IMR-90 (cell line): ENCODE measurements around the gene SYCP1. TPM values are rescaled to one million over a fixed set of nuclear protein-coding genes. Genes with fewer than 3 reads are reported as not detected.

Source experiments
- ATAC-seq: fragments of 200-7000 bp; cut with Tn5 transposase; 2 replicates; pipeline ENCODE4 v1.9.1; 2020; ENCODE audit warnings: low read depth, mild to moderate bottlenecking, moderate library complexity
- BruUV-seq: library from RNA; stranded (reverse); fragments of 400-500 nt; replicated peaks from 2 replicates; lab custom pipeline; 2021; lab: Mats Ljungman, UMichigan
- CTCF ChIA-PET: fragments of 300-600 bp; formaldehyde crosslinking; extraction: SDS; loops from one replicate; lab custom pipeline; 2021; ENCODE audit warnings: antibody characterized with exemption; lab: Yijun Ruan, JAX
- POLR2A ChIA-PET: fragments of 300-600 bp; sonication (Branson Sonifier 250); formaldehyde crosslinking; loops from one replicate; lab custom pipeline; 2022; ENCODE audit warnings: antibody characterized with exemption; ENCODE audit not compliant: unreplicated experiment; lab: Charles Lee
- DNase-seq: peaks from one replicate; pipeline ENCODE4 v3.0.0; 2013
- H2AFZ ChIP-seq: replicated peaks from 2 replicates; pipeline ENCODE3; 2013; ENCODE audit warnings: low read length, mild to moderate bottlenecking; ENCODE audit not compliant: poor library complexity
- H2AK5ac ChIP-seq: 2 replicates; pipeline ENCODE4 v1.6.1; 2013; ENCODE audit warnings: low read depth, low read length, inconsistent platforms
- H2AK9ac ChIP-seq: replicated peaks from 2 replicates; pipeline ENCODE3; 2013; ENCODE audit warnings: mild to moderate bottlenecking, low read depth, low read length, moderate library complexity; ENCODE audit not compliant: poor library complexity
- H2BK120ac ChIP-seq: 2 replicates; pipeline ENCODE4 v1.6.1; 2013; ENCODE audit warnings: low read depth, low read length, inconsistent platforms
- H2BK15ac ChIP-seq: 3 replicates; pipeline ENCODE4 v1.6.1; 2013; ENCODE audit warnings: low read depth, low read length, inconsistent platforms
- H2BK20ac ChIP-seq: 2 replicates; pipeline ENCODE4 v1.6.1; 2013; ENCODE audit warnings: low read depth, mild to moderate bottlenecking, inconsistent platforms, low read length, moderate library complexity
- H2BK5ac ChIP-seq: 2 replicates; pipeline ENCODE4 v1.6.1; 2013; ENCODE audit warnings: mild to moderate bottlenecking, low read depth, low read length, inconsistent platforms; ENCODE audit not compliant: poor library complexity, severe bottlenecking
- H3K14ac ChIP-seq: replicated peaks from 2 replicates; pipeline ENCODE4 v1.6.1; 2013; ENCODE audit warnings: low read depth, low read length, inconsistent platforms
- H3K18ac ChIP-seq: 2 replicates; pipeline ENCODE4 v1.6.1; 2013; ENCODE audit warnings: low read depth, low read length, control low read depth
- H3K23ac ChIP-seq: 2 replicates; pipeline ENCODE4 v1.6.1; 2013; ENCODE audit warnings: low read depth, low read length, inconsistent platforms
- H3K27ac ChIP-seq: 2 replicates; pipeline ENCODE4 v1.5.1; 2013; ENCODE audit warnings: mild to moderate bottlenecking, control low read depth, low read length; ENCODE audit not compliant: insufficient read depth
- H3K27me3 ChIP-seq: 2 replicates; pipeline ENCODE4 v1.6.1; 2013; ENCODE audit warnings: low read length; ENCODE audit not compliant: control insufficient read depth, insufficient read depth
- H3K36me3 ChIP-seq: 2 replicates; pipeline ENCODE4 v1.6.1; 2013; ENCODE audit warnings: low read length, mixed read lengths; ENCODE audit not compliant: control insufficient read depth, insufficient read depth
- H3K4ac ChIP-seq: 2 replicates; pipeline ENCODE4 v1.6.1; 2013; ENCODE audit warnings: low read depth, low read length, inconsistent platforms
- H3K4me1 ChIP-seq: 2 replicates; pipeline ENCODE4 v1.6.1; 2013; ENCODE audit warnings: low read length, mixed read lengths; ENCODE audit not compliant: control insufficient read depth, insufficient read depth
- H3K4me2 ChIP-seq: 2 replicates; pipeline ENCODE4 v1.6.1; 2013; ENCODE audit warnings: low read depth, mild to moderate bottlenecking, control low read depth, low read length, moderate library complexity
- H3K4me3 ChIP-seq: 2 replicates; pipeline ENCODE4 v1.5.1; 2013; ENCODE audit warnings: low read depth, mild to moderate bottlenecking, control low read depth, low read length, moderate library complexity; ENCODE audit not compliant: insufficient read depth
- H3K56ac ChIP-seq: 2 replicates; pipeline ENCODE4 v1.6.1; 2013; ENCODE audit warnings: low read length, inconsistent platforms; ENCODE audit not compliant: insufficient read depth; ENCODE audit errors: extremely low read depth
- H3K79me1 ChIP-seq, 2 experiments: 2 replicates each; pipeline ENCODE4 v1.6.1; 2013; ENCODE audit warnings: low read length in 2 of 2, inconsistent platforms in 1 of 2, low read depth in 1 of 2
- H3K9ac ChIP-seq: 2 replicates; pipeline ENCODE4 v1.6.1; 2013; ENCODE audit warnings: low read depth, low read length, control low read depth
- H3K9me1 ChIP-seq: 2 replicates; pipeline ENCODE4 v1.6.1; 2013; ENCODE audit warnings: low read length, inconsistent platforms; ENCODE audit not compliant: insufficient read depth
- H3K9me3 ChIP-seq: 2 replicates; pipeline ENCODE4 v1.6.1; 2013; ENCODE audit warnings: low read length; ENCODE audit not compliant: control insufficient read depth, insufficient read depth
- H4K20me1 ChIP-seq: 2 replicates; pipeline ENCODE4 v1.6.1; 2013; ENCODE audit warnings: low read length, inconsistent platforms; ENCODE audit not compliant: insufficient read depth
- H4K5ac ChIP-seq: 2 replicates; pipeline ENCODE4 v1.6.1; 2013; ENCODE audit warnings: mild to moderate bottlenecking, low read depth, low read length, control low read depth
- H4K8ac ChIP-seq, 2 experiments: 2 replicates each; pipeline ENCODE4 v1.6.1; 2013; ENCODE audit warnings: low read depth in 2 of 2, low read length in 2 of 2, control low read depth in 1 of 2, inconsistent platforms in 1 of 2
- H4K91ac ChIP-seq: 2 replicates; pipeline ENCODE4 v1.6.1; 2013; ENCODE audit warnings: low read depth, low read length, inconsistent platforms; ENCODE audit not compliant: insufficient read depth
- BHLHE40 ChIP-seq: fragments of 150-350 bp; IDR thresholded peaks from 2 replicates; pipeline ENCODE4 v1.6.1; 2016; ENCODE audit warnings: mild to moderate bottlenecking, low read depth, low read length
- CEBPB ChIP-seq: IDR thresholded peaks from 2 replicates; pipeline ENCODE4 v1.6.1; 2012; ENCODE audit warnings: low read depth, low read length, improper control_type of control experiment
- CHD1 ChIP-seq: IDR thresholded peaks from 2 replicates; pipeline ENCODE4 v1.6.1; 2012; ENCODE audit warnings: low read depth, low read length, improper control_type of control experiment
- FOS ChIP-seq: fragments of 150-350 bp; IDR thresholded peaks from 2 replicates; pipeline ENCODE4 v1.6.1; 2016; ENCODE audit warnings: low read depth, low read length
- MAFK ChIP-seq: IDR thresholded peaks from 2 replicates; pipeline ENCODE4 v1.6.1; 2012; ENCODE audit warnings: low read depth, low read length, improper control_type of control experiment
- MAZ ChIP-seq: IDR thresholded peaks from 2 replicates; pipeline ENCODE4 v1.6.1; 2012; ENCODE audit warnings: low read depth, mild to moderate bottlenecking, low read length, improper control_type of control experiment, moderate library complexity, borderline replicate concordance
- NFE2L2 ChIP-seq: fragments of 150-350 bp; IDR thresholded peaks from 2 replicates; pipeline ENCODE4 v1.6.1; 2016; ENCODE audit warnings: low read depth, mild to moderate bottlenecking, low read length
- POLR2A ChIP-seq: IDR thresholded peaks from 2 replicates; pipeline ENCODE4 v1.6.1; 2012; ENCODE audit warnings: mild to moderate bottlenecking, low read depth, low read length
- RCOR1 ChIP-seq: IDR thresholded peaks from 2 replicates; pipeline ENCODE4 v1.6.1; 2012; ENCODE audit warnings: mild to moderate bottlenecking, low read length, improper control_type of control experiment; ENCODE audit not compliant: insufficient replicate concordance
- RFX5 ChIP-seq: IDR thresholded peaks from 2 replicates; pipeline ENCODE4 v1.8.0; 2012; ENCODE audit warnings: low read depth, mild to moderate bottlenecking, low read length, moderate library complexity
- SMC3 ChIP-seq: fragments of 150-350 bp; IDR thresholded peaks from 2 replicates; pipeline ENCODE4 v1.6.1; 2016; ENCODE audit warnings: low read depth, mild to moderate bottlenecking, antibody characterized with exemption, low read length, moderate library complexity
- USF2 ChIP-seq: fragments of 150-350 bp; IDR thresholded peaks from 2 replicates; pipeline ENCODE4 v1.6.1; 2017; ENCODE audit warnings: mild to moderate bottlenecking, antibody characterized with exemption, low read length, low read depth
- WGBS, 2 experiments: methylation state at CpG; one replicate each; pipeline versions ENCODE4 v1.1.5 to v1.1.7; 2013; ENCODE audit warnings: missing lambda C conversion rate in 2 of 2; ENCODE audit not compliant: insufficient read length in 1 of 2; ENCODE audit errors: extremely low coverage in 2 of 2; 5-methylcytosine and 5-hydroxymethylcytosine counted together
- dilution Hi-C: fragments of 300-500 bp; cut with HindIII; formaldehyde crosslinking; loops from one replicate; pipeline ENCODE4 v1.14.3; 2018; ENCODE audit warnings: low sequenced_read_pairs; ENCODE audit not compliant: unreplicated experiment
- in situ Hi-C: fragments of 300-500 bp; cut with MboI; formaldehyde crosslinking; loops from 3 replicates; pipeline ENCODE4 v1.14.3; 2019; ENCODE audit warnings: low sequenced_read_pairs, inconsistent platforms, mixed read lengths
- intact Hi-C: fragments of 100-400 bp; cut with micrococcal nuclease; formaldehyde crosslinking; loops from 2 replicates; pipeline ENCODE4 v1.10.0; 2022
- polyA plus RNA-seq, 3 experiments: library from polyadenylated mRNA; depleted of rRNA; stranded (reverse); fragments of >200 nt; gene quantifications; 2 replicates each; pipeline ENCODE4 v1.2.3, GENCODE V29; 2012; ENCODE audit warnings: low replicate concordance in 1 of 3
- total RNA-seq: library from RNA; depleted of rRNA; stranded (reverse); fragments of >200 nt; gene quantifications from 2 replicates; pipeline ENCODE4 v1.2.3, GENCODE V29; 2012
- TF ChIP-seq, protein P1 (sequence below): fragments of 150-350 bp; IDR thresholded peaks from 2 replicates; pipeline ENCODE4 v1.6.1; 2016; ENCODE audit warnings: low read depth, mild to moderate bottlenecking, low read length, moderate library complexity, borderline replicate concordance

The SYCP1 gene
- total and polyA plus RNA-seq, 2 of the 4 experiments (the other 2 are of a cell fraction), result not detected

DNA sequence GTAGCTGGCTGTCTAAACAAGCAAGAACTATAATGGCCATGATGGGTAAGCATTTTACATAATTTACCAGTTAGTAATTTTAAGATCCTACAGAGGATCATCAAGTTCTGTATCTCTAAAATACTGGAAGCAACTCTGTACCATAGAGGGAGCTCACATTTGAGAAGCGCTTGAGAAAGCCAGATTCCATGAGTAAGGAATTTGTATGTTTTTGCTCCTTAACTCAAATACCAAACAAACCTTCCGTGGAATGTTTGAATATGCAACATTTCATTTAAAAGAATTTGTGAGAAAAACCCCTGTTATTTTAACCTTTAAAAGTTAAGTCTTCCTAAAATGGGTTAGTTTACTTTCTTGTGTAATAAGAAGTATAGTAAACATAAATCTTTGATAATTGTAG, 176.9 kb downstream of the SYCP1 start:
- Histone ChIP-seq H3K23ac (no peak overlapping the region), H2BK5ac (no peak overlapping the region), H3K4ac (no peak overlapping the region), H3K14ac (no peak overlapping the region), H3K4me1 (no peaks in the 10 kb centered on the region), H2BK15ac (no peak overlapping the region), H3K27me3 (peaks cover 3% of the 10 kb centered on the region), H3K9me1 (no peaks in the 10 kb centered on the region), H3K79me1 (no peaks in the 10 kb centered on the region), H3K9ac (no peak overlapping the region), H3K36me3 (no peaks in the 10 kb centered on the region), H4K91ac (no peak overlapping the region), H3K4me3 (no peak overlapping the region), H4K20me1 (no peaks in the 10 kb centered on the region), H2BK120ac (no peak overlapping the region), H3K18ac (no peak overlapping the region), H4K8ac (no peak overlapping the region), H3K9me3 (no peaks in the 10 kb centered on the region), H3K27ac (no peak overlapping the region), H2AFZ (no peak overlapping the region), H2AK5ac (no peak overlapping the region), H4K5ac (no peak overlapping the region), H2BK20ac (no peak overlapping the region), H3K56ac (no peak overlapping the region), H3K4me2 (no peak overlapping the region), H2AK9ac (no peak overlapping the region)
- ATAC-seq (peak; percentile 64), DNase-seq (no peak)
- POLR2A ChIA-PET, result no interaction called here
- TF ChIP-seq SMC3, result no peak
- no peak for TF ChIP-seq FOS
- TF ChIP-seq RCOR1, result no peak
- TF ChIP-seq, protein P1, sequence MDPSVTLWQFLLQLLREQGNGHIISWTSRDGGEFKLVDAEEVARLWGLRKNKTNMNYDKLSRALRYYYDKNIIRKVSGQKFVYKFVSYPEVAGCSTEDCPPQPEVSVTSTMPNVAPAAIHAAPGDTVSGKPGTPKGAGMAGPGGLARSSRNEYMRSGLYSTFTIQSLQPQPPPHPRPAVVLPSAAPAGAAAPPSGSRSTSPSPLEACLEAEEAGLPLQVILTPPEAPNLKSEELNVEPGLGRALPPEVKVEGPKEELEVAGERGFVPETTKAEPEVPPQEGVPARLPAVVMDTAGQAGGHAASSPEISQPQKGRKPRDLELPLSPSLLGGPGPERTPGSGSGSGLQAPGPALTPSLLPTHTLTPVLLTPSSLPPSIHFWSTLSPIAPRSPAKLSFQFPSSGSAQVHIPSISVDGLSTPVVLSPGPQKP, result no peak
- no peak for TF ChIP-seq MAZ
- no peak for TF ChIP-seq RFX5
- no peak for TF ChIP-seq CHD1
- no peak for TF ChIP-seq BHLHE40
- TF ChIP-seq MAFK, result no peak
- no peak for TF ChIP-seq CEBPB
- no peak for TF ChIP-seq USF2
- TF ChIP-seq NFE2L2, result no peak
- no peak for TF ChIP-seq POLR2A
- WGBS, 2 experiments, result no CpG with 5 or more reads among the region's 2 CpGs
- intact Hi-C loops (no loop called here), dilution Hi-C loops (no loop called here), in situ Hi-C loops (no loop called here)
- CTCF ChIA-PET, result interaction anchor here (0.7 to 2.4 kb wide), 2 partner anchors 22 to 619 kb away, joined by 4 to 7 read pairs; no protein-coding TSS in a partner anchor
- no TSS peak for BruUV-seq
